ENCODE results near the gene RAP1GAP.
A peak's percentile ranks its signal among the peaks of the same experiment; 100 is the strongest.

Gene RAP1GAP

DNA sequence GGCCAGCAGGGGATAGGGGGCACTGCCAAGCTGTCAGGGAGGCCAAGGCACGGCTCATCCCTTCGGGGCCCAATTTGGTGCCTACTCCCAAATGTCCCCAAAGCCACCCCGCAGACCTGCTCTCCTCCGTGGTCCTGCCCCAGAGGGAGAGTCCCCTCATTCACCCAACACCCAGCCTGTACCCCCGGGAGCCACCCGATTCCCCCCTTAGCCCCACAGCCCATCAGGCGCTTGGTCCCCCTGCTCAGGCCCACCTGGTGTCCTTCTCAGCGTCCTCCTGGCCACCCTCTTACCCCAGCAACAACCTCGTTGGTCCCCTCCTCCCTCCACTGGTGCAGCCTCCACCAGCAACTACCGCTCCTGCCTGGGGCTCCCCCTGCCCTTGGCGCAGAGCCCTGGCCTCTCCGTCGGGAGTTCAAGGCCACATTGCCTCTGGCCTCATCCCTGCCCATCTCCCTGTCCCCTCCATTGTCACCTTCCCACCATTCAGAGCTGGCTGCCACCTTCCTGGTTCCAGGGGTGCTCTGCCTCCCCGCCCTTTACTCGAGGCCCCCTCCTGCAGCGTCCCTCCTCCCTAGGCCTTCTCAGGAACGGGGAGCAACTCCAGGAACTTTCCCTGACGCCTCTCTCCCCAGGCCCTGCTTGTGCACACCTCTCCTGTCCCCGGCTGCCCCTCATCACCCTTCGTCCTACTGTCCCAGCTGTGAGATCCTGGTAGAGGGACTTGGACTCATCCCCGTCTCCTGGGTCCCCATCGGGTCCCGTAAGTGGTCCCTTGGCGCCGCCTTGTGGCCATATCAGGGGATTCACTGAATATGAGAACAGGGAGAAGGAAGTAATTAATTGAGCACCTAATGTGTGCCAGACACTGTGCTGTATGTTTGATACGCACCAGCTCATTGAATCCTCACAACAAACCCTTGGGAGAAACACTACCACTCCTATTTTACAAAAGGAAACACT lies 73.9 kb downstream of the RAP1GAP start:
- no peak for ATAC-seq
- H3K27ac Mint-ChIP-seq: no peak overlapping the region
- H3K27me3 Mint-ChIP-seq: peaks cover 86% of the 10 kb centered on the region
- no peaks in the 10 kb centered on the region for H3K36me3 Mint-ChIP-seq
- H3K4me3 Mint-ChIP-seq: no peak overlapping the region
- H3K9me3 Mint-ChIP-seq: no peaks in the 10 kb centered on the region
- peaks cover 6% of the 10 kb centered on the region for H3K4me1 Mint-ChIP-seq

DNA sequence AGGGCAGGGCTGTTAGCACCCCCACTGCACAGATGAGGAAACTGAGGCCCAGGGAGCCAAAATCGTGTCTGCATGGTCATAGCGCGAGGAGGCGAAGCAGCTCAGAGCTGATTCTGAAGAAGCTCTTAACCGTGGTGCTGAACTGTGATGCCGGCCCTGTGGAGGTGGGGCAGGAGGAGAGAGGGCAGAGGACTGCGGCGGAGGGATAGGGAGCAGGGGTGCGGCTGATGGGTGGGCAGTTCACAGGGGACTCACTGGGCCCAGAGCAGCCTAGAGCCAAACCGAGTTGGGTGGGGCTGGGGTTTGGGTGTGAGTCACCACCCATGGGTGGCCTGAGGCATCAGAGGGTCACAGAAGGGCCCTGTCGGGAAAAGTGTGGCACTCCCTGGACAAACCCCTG lies 74.7 kb downstream of the RAP1GAP start:
- ATAC-seq: no peak
- Mint-ChIP-seq H3K4me3 (no peak overlapping the region), H3K36me3 (no peaks in the 10 kb centered on the region), H3K27me3 (peaks cover 80% of the 10 kb centered on the region), H3K4me1 (peaks cover 6% of the 10 kb centered on the region), H3K27ac (no peak overlapping the region), H3K9me3 (no peaks in the 10 kb centered on the region)

GRCh38 chr1:21593231-21593630 lies 75.9 kb downstream of the RAP1GAP start:
- Mint-ChIP-seq H3K4me3 (no peak overlapping the region), H3K36me3 (no peaks in the 10 kb centered on the region), H3K9me3 (no peaks in the 10 kb centered on the region), H3K4me1 (peaks cover 6% of the 10 kb centered on the region), H3K27me3 (peaks cover 80% of the 10 kb centered on the region), H3K27ac (no peak overlapping the region)
- no peak for ATAC-seq

GRCh38 chr1:21592086-21592865 lies 76.9 kb downstream of the RAP1GAP start:
- H3K27me3 Mint-ChIP-seq: peaks cover 77% of the 10 kb centered on the region
- H3K27ac Mint-ChIP-seq: no peak overlapping the region
- peaks cover 6% of the 10 kb centered on the region for H3K4me1 Mint-ChIP-seq
- H3K4me3 Mint-ChIP-seq: no peak overlapping the region
- H3K36me3 Mint-ChIP-seq: no peaks in the 10 kb centered on the region
- H3K9me3 Mint-ChIP-seq: no peaks in the 10 kb centered on the region
- ATAC-seq: no peak

GRCh38 chr1:21590934-21591333 lies 78.2 kb downstream of the RAP1GAP start:
- peaks cover 6% of the 10 kb centered on the region for H3K4me1 Mint-ChIP-seq
- peaks cover 83% of the 10 kb centered on the region for H3K27me3 Mint-ChIP-seq
- H3K4me3 Mint-ChIP-seq: no peak overlapping the region
- no peak for ATAC-seq
- H3K9me3 Mint-ChIP-seq: no peaks in the 10 kb centered on the region
- H3K27ac Mint-ChIP-seq: no peak overlapping the region
- H3K36me3 Mint-ChIP-seq: no peaks in the 10 kb centered on the region

GRCh38 chr1:21590126-21590880 lies 78.9 kb downstream of the RAP1GAP start:
- no peaks in the 10 kb centered on the region for H3K36me3 Mint-ChIP-seq
- no peak overlapping the region for H3K27ac Mint-ChIP-seq
- no peaks in the 10 kb centered on the region for H3K9me3 Mint-ChIP-seq
- H3K4me1 Mint-ChIP-seq: peaks cover 6% of the 10 kb centered on the region
- H3K4me3 Mint-ChIP-seq: no peak overlapping the region
- ATAC-seq: peak; percentile 25
- H3K27me3 Mint-ChIP-seq: peaks cover 79% of the 10 kb centered on the region

- H3K27ac Mint-ChIP-seq: no peak overlapping the region
- peaks cover 79% of the 10 kb centered on the region for H3K27me3 Mint-ChIP-seq
These were observed 79.5 kb downstream of the RAP1GAP start for GRCh38 chr1:21589618-21590017.

DNA sequence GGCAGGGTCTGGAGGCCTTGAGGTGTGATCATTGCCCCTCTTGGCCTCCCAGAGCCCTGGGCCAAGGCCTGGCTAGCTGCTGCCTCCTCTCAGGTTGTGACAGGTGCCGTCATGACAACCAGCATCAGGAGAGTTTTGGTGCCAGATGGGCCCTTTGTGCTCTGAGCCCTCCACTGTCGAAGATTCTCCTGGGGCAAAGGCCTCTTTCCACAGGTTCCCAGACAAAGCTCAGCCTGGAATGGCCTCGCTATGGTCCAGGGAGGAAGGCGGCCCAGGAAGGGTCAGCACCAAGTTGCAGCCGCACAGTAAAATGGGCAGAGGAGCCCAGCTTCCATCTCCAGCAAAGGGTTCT lies 81.6 kb downstream of the RAP1GAP start:
- H3K36me3 Mint-ChIP-seq: no peaks in the 10 kb centered on the region
- H3K27me3 Mint-ChIP-seq: peaks cover 72% of the 10 kb centered on the region
- H3K4me3 Mint-ChIP-seq: no peak overlapping the region
- peaks cover 6% of the 10 kb centered on the region for H3K4me1 Mint-ChIP-seq
- H3K9me3 Mint-ChIP-seq: no peaks in the 10 kb centered on the region
- H3K27ac Mint-ChIP-seq: no peak overlapping the region
- no peak for ATAC-seq

More at GRCh38 chr1:21589618-21590017, 79.5 kb downstream of the RAP1GAP start:
- Mint-ChIP-seq H3K9me3 (no peaks in the 10 kb centered on the region), H3K36me3 (no peaks in the 10 kb centered on the region), H3K4me3 (no peak overlapping the region), H3K4me1 (peaks cover 6% of the 10 kb centered on the region)
- no peak for ATAC-seq

DNA sequence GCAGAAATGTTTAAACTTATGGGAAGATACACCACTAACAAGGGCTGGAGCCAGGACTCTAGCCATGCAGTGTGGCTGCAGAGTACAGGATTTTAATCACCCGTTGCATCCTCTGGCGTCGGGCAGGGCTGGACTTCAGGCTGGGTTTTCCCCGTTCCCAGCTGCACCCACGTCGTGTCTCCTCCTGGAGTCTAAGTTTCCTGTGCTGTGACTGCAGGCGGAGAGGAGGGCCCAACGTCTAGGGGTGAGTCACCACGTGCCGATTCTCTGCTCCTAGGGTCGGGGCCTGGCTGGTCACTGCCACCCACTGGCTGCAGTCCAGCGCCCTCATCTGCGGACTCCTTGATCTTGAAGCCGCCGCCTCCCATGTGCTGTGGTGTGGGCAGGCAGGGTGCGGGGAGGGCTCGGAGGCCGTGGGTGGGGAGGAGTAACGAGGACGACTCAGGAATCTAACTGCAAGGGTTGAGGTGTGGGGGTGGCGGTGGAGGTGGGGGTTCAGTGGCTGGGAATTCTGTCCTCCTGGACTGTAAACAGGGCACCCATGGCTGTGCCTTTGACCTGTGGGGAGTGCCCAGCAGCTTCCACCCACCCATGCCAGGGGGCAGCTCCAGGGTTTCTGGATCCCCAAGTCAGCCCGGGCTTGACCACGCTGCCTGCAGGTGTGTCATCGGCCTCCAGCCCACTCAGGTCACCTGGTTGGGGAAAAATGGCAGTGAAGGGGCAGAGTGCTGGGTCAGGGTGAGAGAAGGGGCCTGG lies 82.1 kb downstream of the RAP1GAP start:
- Mint-ChIP-seq H3K27me3 (peaks cover 66% of the 10 kb centered on the region), H3K4me3 (no peak overlapping the region)

GRCh38 chr1:21586222-21586621 lies 82.9 kb downstream of the RAP1GAP start:
- H3K27me3 Mint-ChIP-seq: peaks cover 58% of the 10 kb centered on the region
- no peak for ATAC-seq
- no peaks in the 10 kb centered on the region for H3K36me3 Mint-ChIP-seq
- H3K27ac Mint-ChIP-seq: no peak overlapping the region
- peaks cover 6% of the 10 kb centered on the region for H3K4me1 Mint-ChIP-seq
- H3K9me3 Mint-ChIP-seq: no peaks in the 10 kb centered on the region
- H3K4me3 Mint-ChIP-seq: no peak overlapping the region

More for the DNA sequence above, 82.1 kb downstream of the RAP1GAP start:
- Mint-ChIP-seq H3K27ac (no peak overlapping the region), H3K9me3 (no peaks in the 10 kb centered on the region), H3K4me1 (peaks cover 6% of the 10 kb centered on the region), H3K36me3 (no peaks in the 10 kb centered on the region)
- no peak for ATAC-seq

DNA sequence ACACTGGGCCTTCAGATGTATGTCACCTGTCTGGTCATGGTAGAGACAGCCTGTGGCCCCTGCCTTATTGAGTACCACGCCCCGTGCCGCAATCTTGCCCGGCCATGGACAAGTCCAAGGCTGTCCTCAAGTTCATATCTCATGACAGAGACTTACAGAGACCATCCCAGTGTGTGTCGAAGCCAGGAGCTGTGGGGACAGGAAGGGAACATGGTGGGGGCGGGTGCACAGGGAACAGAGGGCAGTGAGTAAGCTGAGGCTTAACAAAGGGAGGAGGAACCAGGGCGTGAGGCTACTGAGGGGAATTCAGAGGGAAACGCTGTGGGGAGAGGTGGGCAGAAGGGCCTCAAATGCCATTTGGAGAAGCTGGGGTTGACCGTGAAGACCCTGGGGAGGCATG lies 84.1 kb downstream of the RAP1GAP start:
- no peak overlapping the region for H3K27ac Mint-ChIP-seq
- no peaks in the 10 kb centered on the region for H3K36me3 Mint-ChIP-seq
- H3K27me3 Mint-ChIP-seq: peaks cover 47% of the 10 kb centered on the region
- H3K9me3 Mint-ChIP-seq: no peaks in the 10 kb centered on the region
- no peak for ATAC-seq
- no peaks in the 10 kb centered on the region for H3K4me1 Mint-ChIP-seq
- H3K4me3 Mint-ChIP-seq: no peak overlapping the region

- Mint-ChIP-seq H3K27me3 (peaks cover 43% of the 10 kb centered on the region), H3K9me3 (no peaks in the 10 kb centered on the region), H3K36me3 (no peaks in the 10 kb centered on the region), H3K27ac (no peak overlapping the region), H3K4me3 (no peak overlapping the region), H3K4me1 (no peaks in the 10 kb centered on the region)
- ATAC-seq: no peak
These were observed 85.1 kb downstream of the RAP1GAP start for GRCh38 chr1:21584096-21584495.

- H3K9me3 Mint-ChIP-seq: peaks cover 3% of the 10 kb centered on the region
- H3K4me1 Mint-ChIP-seq: no peaks in the 10 kb centered on the region
- ATAC-seq: no peak
- no peak overlapping the region for H3K4me3 Mint-ChIP-seq
- no peak overlapping the region for H3K27ac Mint-ChIP-seq
- H3K27me3 Mint-ChIP-seq: peaks cover 29% of the 10 kb centered on the region
- no peaks in the 10 kb centered on the region for H3K36me3 Mint-ChIP-seq
These were observed 89.4 kb downstream of the RAP1GAP start for GRCh38 chr1:21579791-21580190.

DNA sequence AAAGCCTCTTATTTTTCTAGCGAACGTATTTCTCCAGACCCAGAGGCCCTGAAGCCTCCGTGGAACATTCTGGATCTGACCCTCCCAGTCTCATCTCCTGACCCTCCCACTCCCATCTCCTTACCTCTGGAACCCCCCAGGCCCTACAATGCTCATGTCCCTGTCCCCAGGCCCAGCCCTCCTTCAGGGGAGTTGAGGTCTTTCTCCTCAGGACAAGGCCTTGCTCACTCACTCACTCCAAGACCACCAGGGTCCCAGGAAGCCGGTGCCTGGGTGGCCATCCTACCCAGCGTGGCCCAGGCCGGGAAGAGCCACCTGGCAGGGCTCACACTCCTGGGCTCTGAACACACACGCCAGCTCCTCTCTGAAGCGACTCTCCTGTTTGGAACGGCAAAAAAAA lies 91.2 kb downstream of the RAP1GAP start:
- Mint-ChIP-seq H3K9me3 (peaks cover 3% of the 10 kb centered on the region), H3K4me1 (peaks cover 9% of the 10 kb centered on the region), H3K4me3 (no peak overlapping the region), H3K36me3 (no peaks in the 10 kb centered on the region), H3K27me3 (peaks cover 35% of the 10 kb centered on the region), H3K27ac (no peak overlapping the region)
- no peak for ATAC-seq

Measured in stimulated activated memory B cell treated with anti-CD40 and anti-IgM and Interleukin-4, amounts not matched to agents 10 μg/mL and 1 μg/mL and 100 μg/mL, for 72 hours (primary cell).